Thyroid gland (tissue), 4 donors: ENCODE data around the gene SAMD14.

ENCODE experiments used
- CTCF ChIP-seq, 6 experiments: fragments of 200-600 bp in 3 of 6; fragments of 450-650 bp in 3 of 6; sonication (generic) in 3 of 6; IDR thresholded peaks; one replicate each; pipeline ENCODE4 v1.5.1; 2016 to 2019; ENCODE audit warnings: antibody characterized with exemption in 6 of 6, mild to moderate bottlenecking in 2 of 6, inconsistent platforms in 1 of 6, moderate library complexity in 1 of 6
- POLR2A ChIP-seq, 2 donors: fragments of 450-650 bp; IDR thresholded peaks; one replicate each; pipeline ENCODE4 v1.6.1; 2017; ENCODE audit warnings: antibody characterized with exemption in 2 of 2, mild to moderate bottlenecking in 2 of 2, moderate library complexity in 1 of 2

GRCh38 chr17:50100921-50101345 lies 29.0 kb downstream of the SAMD14 start:
- TF ChIP-seq CTCF (IDR thresholded peaks at IDR 0.05) (no peak), POLR2A (IDR thresholded peaks at IDR 0.05) (no peak)
